ENCODE measurements around the gene CTDP1. TPM values are rescaled to one million over a fixed set of nuclear protein-coding genes. Genes with fewer than 3 reads are reported as not detected.

CTDP1 gene
- total RNA-seq, 2 experiments from 2014 or later, result 11.9 to 15.4 TPM

GRCh38 chr18:79684787-79685186, 5.2 kb downstream of the CTDP1 start:
- Histone ChIP-seq H3K79me2 (ENCODE audit: insufficient read depth, low read depth, low read length) (peaks cover 42% of the 10 kb centered on the region; the same call in 1 of the 2 replicates), H3K9me3 (ENCODE audit: low read length) (no peaks in the 10 kb centered on the region), H4K20me1 (ENCODE audit: insufficient read depth, low read length) (no peaks in the 10 kb centered on the region; the same call in 1 of the 2 replicates), H2AFZ (ENCODE audit: low read length) (no peak overlapping the region), H3K36me3 (ENCODE audit: insufficient read depth, low read length) (no peaks in the 10 kb centered on the region), H3K4me2 (ENCODE audit: low read length) (no peak overlapping the region), H3K4me3 (ENCODE audit: low read depth, low read length, poor library complexity, severe bottlenecking) (no peak overlapping the region), H3K9me2 (ENCODE audit: insufficient read depth, low read length) (no peaks in the 10 kb centered on the region), H3K4me1 (ENCODE audit: insufficient read depth, low read length, poor library complexity, severe bottlenecking) (peaks cover 11% of the 10 kb centered on the region), H3K27ac (ENCODE audit: low read depth, low read length, poor library complexity, severe bottlenecking) (no peak overlapping the region)
- TF ChIP-seq, protein P1, sequence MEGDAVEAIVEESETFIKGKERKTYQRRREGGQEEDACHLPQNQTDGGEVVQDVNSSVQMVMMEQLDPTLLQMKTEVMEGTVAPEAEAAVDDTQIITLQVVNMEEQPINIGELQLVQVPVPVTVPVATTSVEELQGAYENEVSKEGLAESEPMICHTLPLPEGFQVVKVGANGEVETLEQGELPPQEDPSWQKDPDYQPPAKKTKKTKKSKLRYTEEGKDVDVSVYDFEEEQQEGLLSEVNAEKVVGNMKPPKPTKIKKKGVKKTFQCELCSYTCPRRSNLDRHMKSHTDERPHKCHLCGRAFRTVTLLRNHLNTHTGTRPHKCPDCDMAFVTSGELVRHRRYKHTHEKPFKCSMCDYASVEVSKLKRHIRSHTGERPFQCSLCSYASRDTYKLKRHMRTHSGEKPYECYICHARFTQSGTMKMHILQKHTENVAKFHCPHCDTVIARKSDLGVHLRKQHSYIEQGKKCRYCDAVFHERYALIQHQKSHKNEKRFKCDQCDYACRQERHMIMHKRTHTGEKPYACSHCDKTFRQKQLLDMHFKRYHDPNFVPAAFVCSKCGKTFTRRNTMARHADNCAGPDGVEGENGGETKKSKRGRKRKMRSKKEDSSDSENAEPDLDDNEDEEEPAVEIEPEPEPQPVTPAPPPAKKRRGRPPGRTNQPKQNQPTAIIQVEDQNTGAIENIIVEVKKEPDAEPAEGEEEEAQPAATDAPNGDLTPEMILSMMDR (conservative IDR thresholded peaks at IDR 0.05; ENCODE audit: low read length), result no peak
- TF ChIP-seq EZH2phosphoT487 (IDR thresholded peaks at IDR 0.05; ENCODE audit: borderline replicate concordance, low read depth, low read length), result no peak
- BruUV-seq (replicated peaks), result no TSS peak
- ChIA-PET CTCF (ENCODE audit: unreplicated experiment) (no interaction called here), POLR2A (no interaction called here)
- intact Hi-C loops (cut with micrococcal nuclease; ENCODE audit: unreplicated experiment), result no loop called here
- DNase-seq (ENCODE audit: low spot score), result no peak

GRCh38 chr18:79685281-79685680, 5.7 kb downstream of the CTDP1 start:
- peaks cover 11% of the 10 kb centered on the region for H3K4me1 ChIP-seq (ENCODE audit: insufficient read depth, low read length, poor library complexity, severe bottlenecking)
- H3K9me3 ChIP-seq (ENCODE audit: low read length), result no peaks in the 10 kb centered on the region
- no peak for TF ChIP-seq EZH2phosphoT487 (IDR thresholded peaks at IDR 0.05; ENCODE audit: borderline replicate concordance, low read depth, low read length)
- TF ChIP-seq, protein P1 (conservative IDR thresholded peaks at IDR 0.05; ENCODE audit: low read length), result no peak
- no peak overlapping the region for H3K4me2 ChIP-seq (ENCODE audit: low read length)
- no peak overlapping the region for H2AFZ ChIP-seq (ENCODE audit: low read length)
- ChIA-PET CTCF (ENCODE audit: unreplicated experiment) (no interaction called here), POLR2A (no interaction called here)
- BruUV-seq (replicated peaks), result no TSS peak
- peaks cover 40% of the 10 kb centered on the region; the same call in 1 of the 2 replicates for H3K79me2 ChIP-seq (ENCODE audit: insufficient read depth, low read depth, low read length)
- H3K4me3 ChIP-seq (ENCODE audit: low read depth, low read length, poor library complexity, severe bottlenecking), result no peak overlapping the region
- H3K9me2 ChIP-seq (ENCODE audit: insufficient read depth, low read length), result no peaks in the 10 kb centered on the region
- DNase-seq (ENCODE audit: low spot score), result no peak
- no peak overlapping the region for H3K27ac ChIP-seq (ENCODE audit: low read depth, low read length, poor library complexity, severe bottlenecking)
- H3K36me3 ChIP-seq (ENCODE audit: insufficient read depth, low read length), result no peaks in the 10 kb centered on the region
- intact Hi-C loops (cut with micrococcal nuclease; ENCODE audit: unreplicated experiment), result no loop called here
- H4K20me1 ChIP-seq (ENCODE audit: insufficient read depth, low read length), result no peaks in the 10 kb centered on the region; the same call in 1 of the 2 replicates

- H2AFZ ChIP-seq (ENCODE audit: low read length), result no peak overlapping the region
- intact Hi-C loops (cut with micrococcal nuclease; ENCODE audit: unreplicated experiment), result no loop called here
- ChIA-PET CTCF (ENCODE audit: unreplicated experiment) (no interaction called here), POLR2A (no interaction called here)
- no peak for TF ChIP-seq EZH2phosphoT487 (IDR thresholded peaks at IDR 0.05; ENCODE audit: borderline replicate concordance, low read depth, low read length)
- TF ChIP-seq, protein P1 (conservative IDR thresholded peaks at IDR 0.05; ENCODE audit: low read length), result no peak
- H3K4me3 ChIP-seq (ENCODE audit: low read depth, low read length, poor library complexity, severe bottlenecking), result no peak overlapping the region
- no peak overlapping the region for H3K27ac ChIP-seq (ENCODE audit: low read depth, low read length, poor library complexity, severe bottlenecking)
- peaks cover 4% of the 10 kb centered on the region for H3K4me1 ChIP-seq (ENCODE audit: insufficient read depth, low read length, poor library complexity, severe bottlenecking)
- H3K79me2 ChIP-seq (ENCODE audit: insufficient read depth, low read depth, low read length), result peaks cover 33% of the 10 kb centered on the region; the same call in 1 of the 2 replicates
- H3K9me2 ChIP-seq (ENCODE audit: insufficient read depth, low read length), result no peaks in the 10 kb centered on the region
- no TSS peak for BruUV-seq (replicated peaks)
- no peak for DNase-seq (ENCODE audit: low spot score)
- H3K9me3 ChIP-seq (ENCODE audit: low read length), result no peaks in the 10 kb centered on the region
- no peaks in the 10 kb centered on the region for H4K20me1 ChIP-seq (ENCODE audit: insufficient read depth, low read length)
- no peaks in the 10 kb centered on the region for H3K36me3 ChIP-seq (ENCODE audit: insufficient read depth, low read length)
- no peak overlapping the region for H3K4me2 ChIP-seq (ENCODE audit: low read length)
Observed at GRCh38 chr18:79685971-79686370, 6.4 kb downstream of the CTDP1 start.
